ENCODE data around the gene WBP1.

WBP1 gene

GRCh38 chr2:74505448-74506246 is 47.4 kb downstream of the WBP1 start:
- DNase-seq: no peak

GRCh38 chr2:74507145-74507925 is 49.1 kb downstream of the WBP1 start, which contains the start of gene PCGF1:
Gene PCGF1 (minus strand): TSS chr2:74507695. CDS start chr2:74507668, 27 bp downstream.
- DNase-seq: peak; percentile 90

GRCh38 chr2:74507926-74508520 is 49.8 kb downstream of the WBP1 start:
- DNase-seq: no peak

- no peak for DNase-seq
Measured at GRCh38 chr2:74510272-74510671, 52.0 kb downstream of the WBP1 start.

Measured in activated gamma-delta T cell (primary cell).